HG02852 (cell line): ENCODE measurements around the gene UBAP2.
A peak's percentile ranks its signal among the peaks of the same experiment; 100 is the strongest.
"Not testable (repeated sequence)": the region's sequence is repeated elsewhere in the genome, so short reads cannot be mapped to it uniquely, and the experiment has no call there.

Experiments used
- ATAC-seq: cut with Tn5 transposase; IDR thresholded peaks from one replicate; pipeline ENCODE4 v1.9.1; 2021; ENCODE audit warnings: mild to moderate bottlenecking, moderate library complexity; ENCODE audit not compliant: unreplicated experiment

Gene UBAP2

GRCh38 chr9:33992632-33993031 lies 56.1 kb downstream of the UBAP2 start:
- ATAC-seq, result no peak

GRCh38 chr9:33988219-33988890 lies 60.3 kb downstream of the UBAP2 start:
- ATAC-seq, result peak; percentile 98

- ATAC-seq, result no peak
Observed at GRCh38 chr9:33976414-33976813, 72.3 kb downstream of the UBAP2 start.

GRCh38 chr9:33972698-33973097 lies 76.0 kb downstream of the UBAP2 start:
- ATAC-seq, result no peak

GRCh38 chr9:33964086-33964768 lies 84.5 kb downstream of the UBAP2 start:
- no peak for ATAC-seq

- ATAC-seq, result not testable (repeated sequence)
Observed at GRCh38 chr9:33962468-33962867, 86.2 kb downstream of the UBAP2 start.

GRCh38 chr9:33959725-33960124 lies 89.0 kb downstream of the UBAP2 start:
- ATAC-seq, result no peak

GRCh38 chr9:33956544-33956943 lies 92.1 kb downstream of the UBAP2 start:
- ATAC-seq, result no peak

- ATAC-seq, result no peak
Observed at GRCh38 chr9:33952066-33952465, 96.6 kb downstream of the UBAP2 start.

- ATAC-seq, result no peak
Observed at GRCh38 chr9:33950371-33950770, 98.3 kb downstream of the UBAP2 start.

GRCh38 chr9:33946779-33947535 lies 101.7 kb downstream of the UBAP2 start:
- no peak for ATAC-seq

- ATAC-seq, result no peak
Observed at GRCh38 chr9:33943389-33943788, 105.3 kb downstream of the UBAP2 start.

- no peak for ATAC-seq
Observed at GRCh38 chr9:33942471-33943083, 106.1 kb downstream of the UBAP2 start.

GRCh38 chr9:33939924-33940874 lies 108.5 kb downstream of the UBAP2 start:
- no peak for ATAC-seq

- no peak for ATAC-seq
Observed at GRCh38 chr9:33934188-33934878, 114.4 kb downstream of the UBAP2 start.

- no peak for ATAC-seq
Observed at GRCh38 chr9:33932078-33932807, 116.4 kb downstream of the UBAP2 start.

GRCh38 chr9:33931326-33931725 lies 117.4 kb downstream of the UBAP2 start:
- ATAC-seq, result no peak

GRCh38 chr9:33927694-33928093 lies 121.0 kb downstream of the UBAP2 start:
- ATAC-seq, result no peak
